HCT116 (cell line): ENCODE data around the gene WIZ. TPM values are rescaled to one million over a fixed set of nuclear protein-coding genes. Genes with fewer than 3 reads are reported as not detected.

ENCODE experiments used
- ATAC-seq: fragments of 200-7000 bp; cut with Tn5 transposase; 2 replicates; pipeline ENCODE4 v1.9.1; 2020; ENCODE audit warnings: mild to moderate bottlenecking, moderate library complexity
- BruUV-seq: library from RNA; stranded (reverse); fragments of 400-500 nt; replicated peaks from 2 replicates; lab custom pipeline; 2021; lab: Mats Ljungman, UMichigan
- CTCF ChIA-PET: fragments of 300-600 bp; sonication (Branson Sonifier 250); formaldehyde crosslinking; loops from one replicate; lab custom pipeline; 2021; ENCODE audit warnings: antibody characterized with exemption; lab: Charles Lee
- POLR2A ChIA-PET: fragments of 300-600, 350-600 bp; sonication (Branson Sonifier 250); formaldehyde crosslinking; loops from one replicate; lab custom pipeline; 2021; ENCODE audit warnings: antibody characterized with exemption; lab: Charles Lee
- RAD21 ChIA-PET, 2 experiments: fragments of 300-600 bp; sonication (Branson Sonifier 250); formaldehyde crosslinking; loops; one replicate each; lab custom pipeline; 2023; ENCODE audit warnings: low total read pairs in 2 of 2; ENCODE audit not compliant: uncharacterized antibody in 2 of 2, unreplicated experiment in 2 of 2, low non-redundant PET in 1 of 2; lab: Charles Lee
- DNase-seq: peaks from one replicate; pipeline ENCODE4 v3.0.0-alpha.2; 2010; ENCODE audit warnings: low read depth, low spot score
- H2AFZ ChIP-seq: fragments of 200-600 bp; shearing (Covaris generic), sonication (generic); 2 replicates; pipeline ENCODE4 v1.6.1; 2017; ENCODE audit warnings: low read depth, mixed run types, mixed read lengths, antibody characterized with exemption, low read length; ENCODE audit not compliant: poor library complexity, severe bottlenecking
- H3K27ac ChIP-seq: 2 replicates; pipeline ENCODE4 v1.5.1; 2012; ENCODE audit warnings: low read depth, low read length
- H3K27me3 ChIP-seq: fragments of 200-600 bp; sonication (generic); 2 replicates; pipeline ENCODE4 v1.6.1; 2016; ENCODE audit warnings: mixed run types, low read length, mixed read lengths; ENCODE audit not compliant: insufficient read depth
- H3K36me3 ChIP-seq, 2 experiments: fragments of 200-500 bp in 1 of 2; fragments of 200-600 bp in 1 of 2; sonication (Bioruptor generic) in 1 of 2; sonication (generic) in 1 of 2; 2 replicates each; pipeline versions ENCODE4 v1.5.1 to v1.6.1; 2014 to 2016; ENCODE audit warnings: low read length in 2 of 2, inconsistent platforms in 1 of 2, mixed read lengths in 1 of 2, mixed run types in 1 of 2; ENCODE audit not compliant: insufficient read depth in 2 of 2, control insufficient read depth in 1 of 2
- H3K4me1 ChIP-seq, 2 experiments: fragments of 200-600 bp in 1 of 2; sonication (generic) in 1 of 2; 2 replicates each; pipeline versions ENCODE4 v1.5.1 to v1.6.1; 2012 to 2017; ENCODE audit warnings: low read length in 2 of 2, inconsistent platforms in 1 of 2, mild to moderate bottlenecking in 1 of 2, mixed read lengths in 1 of 2, mixed run types in 1 of 2, moderate library complexity in 1 of 2; ENCODE audit not compliant: insufficient read depth in 2 of 2, control insufficient read depth in 1 of 2
- H3K4me2 ChIP-seq: fragments of 200-600 bp; sonication (generic); 2 replicates; pipeline ENCODE4 v1.6.1; 2017; ENCODE audit warnings: mixed run types, low read length, mixed read lengths
- H3K4me3 ChIP-seq, 2 experiments: fragments of 200-600 bp in 1 of 2; sonication (generic) in 1 of 2; replicated peaks in 1 of 2; 2 replicates each; pipeline ENCODE4 v1.5.1; 2011 to 2016; ENCODE audit warnings: low read length in 2 of 2, control low read depth in 1 of 2, low read depth in 1 of 2, mild to moderate bottlenecking in 1 of 2, mixed read lengths in 1 of 2, mixed run types in 1 of 2
- H3K79me2 ChIP-seq: fragments of 200-600 bp; sonication (generic); 2 replicates; pipeline ENCODE4 v1.6.1; 2017; ENCODE audit warnings: mild to moderate bottlenecking, mixed run types, low read length, moderate library complexity, mixed read lengths; ENCODE audit not compliant: insufficient read depth
- H3K9ac ChIP-seq: fragments of 200-600 bp; sonication (generic); 2 replicates; pipeline ENCODE4 v1.6.1; 2016; ENCODE audit warnings: low read length, mixed read lengths
- H3K9me2 ChIP-seq: fragments of 200-600 bp; sonication (generic), shearing (Covaris generic); 2 replicates; pipeline ENCODE4 v1.6.1; 2017; ENCODE audit warnings: mixed run types, mild to moderate bottlenecking, moderate library complexity; ENCODE audit not compliant: insufficient read depth
- H3K9me3 ChIP-seq, 2 experiments: fragments of 200-500 bp in 1 of 2; fragments of 200-600 bp in 1 of 2; sonication (Bioruptor generic) in 1 of 2; sonication (generic) in 1 of 2; 2 replicates each; pipeline ENCODE4 v1.6.1; 2014 to 2017; ENCODE audit warnings: low read length in 2 of 2, mixed read lengths in 2 of 2, inconsistent platforms in 1 of 2, low read depth in 1 of 2, mild to moderate bottlenecking in 1 of 2, mixed run types in 1 of 2, moderate library complexity in 1 of 2; ENCODE audit not compliant: control insufficient read depth in 1 of 2, insufficient read depth in 1 of 2
- H4K20me1 ChIP-seq: fragments of 200-600 bp; sonication (generic), shearing (Covaris generic); 2 replicates; pipeline ENCODE4 v1.6.1; 2017; ENCODE audit warnings: mixed run types, mild to moderate bottlenecking, moderate library complexity; ENCODE audit not compliant: insufficient read depth
- ATF3 ChIP-seq: IDR thresholded peaks from 2 replicates; pipeline ENCODE4 v1.6.1; 2012
- CTCF ChIP-seq, 3 experiments: fragments of 200-600 bp in 1 of 3; sonication (generic) in 1 of 3; IDR thresholded peaks in 2 of 3; conservative IDR thresholded peaks in 1 of 3; 2 replicates each; pipeline ENCODE4 v1.5.1; 2012 to 2017; ENCODE audit warnings: low read depth in 2 of 3, low read length in 2 of 3, antibody characterized with exemption in 1 of 3, borderline replicate concordance in 1 of 3, control low read depth in 1 of 3, mild to moderate bottlenecking in 1 of 3, mixed read lengths in 1 of 3, mixed run types in 1 of 3, moderate library complexity in 1 of 3; ENCODE audit not compliant: insufficient read depth in 1 of 3
- EZH2phosphoT487 ChIP-seq: fragments of 200-600 bp; IDR thresholded peaks from 2 replicates; pipeline ENCODE4 v1.6.1; 2018; ENCODE audit warnings: antibody characterized with exemption, borderline replicate concordance
- JUND ChIP-seq: IDR thresholded peaks from 2 replicates; pipeline ENCODE4 v1.6.1; 2012
- RAD21 ChIP-seq: IDR thresholded peaks from 2 replicates; pipeline ENCODE4 v1.6.1; 2012; ENCODE audit warnings: low read depth, mild to moderate bottlenecking
- REST ChIP-seq: IDR thresholded peaks from 2 replicates; pipeline ENCODE4 v1.6.1; 2012; ENCODE audit warnings: low read depth
- SP1 ChIP-seq: IDR thresholded peaks from 2 replicates; pipeline ENCODE4 v1.6.1; 2012; ENCODE audit warnings: low read depth
- TCF7L2 ChIP-seq: IDR thresholded peaks from 2 replicates; pipeline ENCODE4 v1.7.0; 2011; ENCODE audit warnings: borderline replicate concordance, inconsistent platforms; ENCODE audit not compliant: insufficient read depth, insufficient read length; ENCODE audit errors: extremely low read depth
- YY1 ChIP-seq: IDR thresholded peaks from 2 replicates; pipeline ENCODE4 v1.6.1; 2011; ENCODE audit warnings: low read length, low read depth, moderate library complexity, mild to moderate bottlenecking; ENCODE audit not compliant: insufficient replicate concordance; ENCODE audit errors: extremely low read depth
- ZBTB33 ChIP-seq: IDR thresholded peaks from 2 replicates; pipeline ENCODE4 v1.6.1; 2011; ENCODE audit warnings: mild to moderate bottlenecking, low read length, moderate library complexity; ENCODE audit not compliant: insufficient replicate concordance; ENCODE audit errors: extremely low read depth
- intact Hi-C: fragments of 100-400 bp; cut with micrococcal nuclease; formaldehyde crosslinking; loops from 2 replicates; pipeline ENCODE4 v1.10.0; 2022
- total RNA-seq: library from RNA; stranded (reverse); gene quantifications from one replicate; pipeline ENCODE4 v1.2.1, GENCODE V29; 2021; ENCODE audit not compliant: unreplicated experiment

Gene WIZ
- total RNA-seq, 1 experiment from 2014 or later: 28.4 TPM

- TF ChIP-seq CTCF (IDR thresholded peaks at IDR 0.05 in 2 of 3, conservative IDR thresholded peaks at IDR 0.05 in 1 of 3; ENCODE audit: borderline replicate concordance in 1 of 3, insufficient read depth in 1 of 3, low read depth in 2 of 3, low read length in 2 of 3) (no peak), YY1 (no peak), JUND (no peak), RAD21 (no peak), REST (no peak)
Observed at GRCh38 chr19:15448044-15448777, 1.5 kb downstream of the WIZ start (continued).

- H3K27ac ChIP-seq: no peak overlapping the region
- no TSS peak for BruUV-seq
- ChIA-PET POLR2A (no interaction called here), CTCF (no interaction called here), RAD21 (no interaction called here)
- no peaks in the 10 kb centered on the region for H4K20me1 ChIP-seq
- no peak overlapping the region for H2AFZ ChIP-seq
- H3K36me3 ChIP-seq: no peaks in the 10 kb centered on the region
- H3K9me2 ChIP-seq: no peaks in the 10 kb centered on the region
- intact Hi-C loops: no loop called here
- no peaks in the 10 kb centered on the region for H3K79me2 ChIP-seq
- H3K27me3 ChIP-seq: no peaks in the 10 kb centered on the region
- no peak for ATAC-seq
- no peak overlapping the region for H3K4me2 ChIP-seq
- H3K4me3 ChIP-seq: no peak overlapping the region
- H3K9me3 ChIP-seq: no peaks in the 10 kb centered on the region
- DNase-seq: no peak
- H3K4me1 ChIP-seq: peaks cover 9 to 29% of the 10 kb centered on the region in 2 experiments; a peak in 3 of 4 replicates
- H3K9ac ChIP-seq: no peak overlapping the region
- TF ChIP-seq REST (no peak), ZBTB33 (no peak), SP1 (no peak), TCF7L2 (no peak), EZH2phosphoT487 (no peak), ATF3 (no peak)
Observed at GRCh38 chr19:15447057-15447456, 2.7 kb downstream of the WIZ start.
